HG02981 (cell line): ENCODE results near the gene CBX2.
"Not testable (repeated sequence)": the region's sequence is repeated elsewhere in the genome, so short reads cannot be mapped to it uniquely, and the experiment has no call there.

Source experiments
- ATAC-seq: cut with Tn5 transposase; IDR thresholded peaks from one replicate; pipeline ENCODE4 v1.9.1; 2021; ENCODE audit warnings: mild to moderate bottlenecking, moderate library complexity; ENCODE audit not compliant: unreplicated experiment

Gene CBX2

GRCh38 chr17:79769570-79770506 lies 8.1 kb upstream of the CBX2 start:
- no peak for ATAC-seq

DNA sequence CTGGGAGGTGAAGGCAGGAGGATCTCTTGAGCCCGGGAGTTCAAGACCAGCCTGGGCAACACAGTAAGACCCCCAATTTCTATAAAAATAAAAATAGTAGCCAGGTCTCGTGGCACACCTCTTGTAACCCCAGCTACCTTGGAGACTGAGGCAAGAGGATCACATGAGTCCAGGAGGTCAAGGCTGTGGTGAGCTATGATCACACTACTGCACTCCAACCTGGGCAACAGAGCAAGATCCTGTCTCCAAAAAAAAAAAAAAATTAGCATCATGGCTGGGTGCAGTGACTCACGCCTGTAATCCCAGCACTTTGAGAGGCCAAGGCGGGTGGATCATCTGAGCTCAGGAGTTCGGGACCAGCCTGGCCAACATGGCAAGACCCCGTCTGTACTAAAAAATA lies 6.7 kb upstream of the CBX2 start:
- no peak for ATAC-seq

GRCh38 chr17:79772726-79773125 lies 5.2 kb upstream of the CBX2 start:
- ATAC-seq: not testable (repeated sequence)

DNA sequence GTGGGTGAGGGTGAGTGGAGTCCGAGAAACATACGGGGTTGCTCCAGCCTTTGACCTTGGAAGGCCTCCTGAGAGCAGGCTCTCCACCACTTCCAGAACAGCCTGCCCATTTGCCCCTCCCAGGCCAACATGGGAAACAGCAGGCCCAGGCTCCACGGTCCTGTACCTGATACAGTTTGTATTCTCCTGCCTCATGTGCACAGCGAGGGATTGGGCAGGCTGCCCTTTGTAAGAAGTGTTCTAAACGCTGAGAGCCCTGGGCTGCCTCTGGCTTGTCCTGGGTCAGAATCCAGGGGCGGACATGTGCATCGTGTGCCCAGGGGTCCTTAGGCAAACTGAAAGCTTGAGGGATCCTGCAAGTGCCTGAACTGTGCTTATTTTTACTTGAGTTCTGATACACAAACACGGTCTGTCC lies 3.4 kb upstream of the CBX2 start:
- ATAC-seq: no peak

DNA sequence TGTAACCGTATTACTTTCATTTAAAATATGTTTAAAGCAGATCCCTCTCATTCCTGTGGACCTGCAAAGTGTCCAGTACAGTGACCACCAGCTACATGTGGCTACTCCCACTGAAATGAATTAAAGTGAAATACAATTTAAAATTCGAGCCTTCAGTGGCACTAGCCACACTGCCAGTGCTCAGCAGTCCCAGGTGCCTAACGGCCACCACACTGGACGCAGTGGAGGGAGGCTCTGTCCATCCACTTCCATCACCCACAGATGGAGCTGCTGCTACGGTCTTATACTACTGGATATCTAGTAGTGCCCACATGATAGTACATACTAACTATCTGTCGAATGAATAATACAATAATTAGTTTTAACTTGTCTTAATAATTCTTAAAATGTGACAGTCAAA lies 2.3 kb upstream of the CBX2 start:
- no peak for ATAC-seq

- ATAC-seq: no peak
Measured at GRCh38 chr17:79776376-79777119, 1.4 kb upstream of the CBX2 start.

DNA sequence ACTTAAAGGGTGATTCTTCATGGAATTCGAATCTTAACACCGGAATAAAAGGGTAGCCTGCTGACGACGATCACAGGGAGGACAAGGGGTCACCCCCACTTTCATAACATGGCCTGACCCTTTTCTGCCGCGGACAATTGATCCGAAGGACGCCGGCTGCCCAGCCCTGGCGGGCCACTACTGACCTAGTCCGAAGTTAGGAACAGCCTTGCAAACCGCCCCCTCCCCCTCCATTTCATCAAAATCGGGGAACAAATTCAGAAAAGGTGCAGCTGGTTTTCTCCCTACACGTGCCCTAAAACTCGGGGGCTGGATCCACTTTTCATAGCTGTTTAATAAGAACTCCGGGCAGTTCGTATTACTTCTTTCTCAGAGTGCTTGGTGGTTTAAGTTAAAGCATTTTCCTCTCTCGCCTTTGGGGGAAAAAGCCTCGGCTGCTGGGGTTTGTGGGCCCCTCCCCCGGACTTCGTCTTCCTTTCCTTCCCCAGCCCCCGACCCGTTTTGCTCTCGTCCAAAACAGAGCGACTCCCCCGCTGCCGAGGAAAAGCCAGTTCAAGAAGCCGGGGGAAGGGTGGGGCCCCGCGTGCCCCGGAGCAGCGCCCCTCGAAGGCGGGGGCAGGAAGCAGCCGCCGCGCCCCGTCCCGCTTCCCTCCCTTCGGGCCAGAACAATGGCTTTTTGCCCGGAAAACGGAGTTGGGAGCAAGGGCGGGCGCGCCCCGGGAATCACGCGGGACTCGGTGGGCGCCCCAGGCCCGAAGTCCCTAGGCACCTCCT lies 641 bp upstream of the CBX2 start:
- ATAC-seq: no peak

GRCh38 chr17:79778504-79779083 lies 646 bp downstream of the CBX2 start:
- no peak for ATAC-seq

GRCh38 chr17:79779084-79779529 lies 1.2 kb downstream of the CBX2 start:
- no peak for ATAC-seq

- ATAC-seq: no peak
Measured at GRCh38 chr17:79779661-79780365, 1.9 kb downstream of the CBX2 start.

DNA sequence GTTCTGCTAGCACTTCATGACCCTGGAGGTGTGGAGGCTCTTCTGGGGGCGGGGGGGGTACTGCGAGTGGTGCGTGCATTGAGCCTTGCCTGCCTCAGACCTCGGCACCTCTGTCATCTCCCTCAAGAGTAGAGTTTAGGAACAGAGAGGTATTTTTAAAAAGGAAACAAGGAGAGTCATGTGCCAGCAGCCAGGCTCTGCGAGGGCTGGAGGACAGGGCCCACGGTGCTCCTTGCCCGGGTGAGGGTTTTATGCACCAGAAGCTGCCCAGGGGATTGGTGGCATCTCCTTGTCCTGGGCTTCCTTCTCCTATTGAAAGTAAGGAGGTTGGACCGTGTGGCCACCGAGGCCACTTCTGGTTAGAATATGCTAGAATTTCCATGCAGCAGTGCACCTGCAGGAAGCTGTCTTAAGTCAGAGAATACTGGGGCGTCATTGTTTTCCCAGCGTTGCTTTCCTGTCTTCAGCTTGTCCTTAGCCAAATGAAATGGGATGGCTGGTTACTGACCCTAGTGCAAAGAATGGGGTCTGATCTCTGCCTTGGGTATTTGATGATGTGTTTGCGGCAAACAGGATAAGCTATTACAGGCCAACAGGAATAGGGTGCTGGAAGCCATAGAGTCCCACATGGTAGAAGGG lies 3.2 kb downstream of the CBX2 start:
- ATAC-seq: no peak

DNA sequence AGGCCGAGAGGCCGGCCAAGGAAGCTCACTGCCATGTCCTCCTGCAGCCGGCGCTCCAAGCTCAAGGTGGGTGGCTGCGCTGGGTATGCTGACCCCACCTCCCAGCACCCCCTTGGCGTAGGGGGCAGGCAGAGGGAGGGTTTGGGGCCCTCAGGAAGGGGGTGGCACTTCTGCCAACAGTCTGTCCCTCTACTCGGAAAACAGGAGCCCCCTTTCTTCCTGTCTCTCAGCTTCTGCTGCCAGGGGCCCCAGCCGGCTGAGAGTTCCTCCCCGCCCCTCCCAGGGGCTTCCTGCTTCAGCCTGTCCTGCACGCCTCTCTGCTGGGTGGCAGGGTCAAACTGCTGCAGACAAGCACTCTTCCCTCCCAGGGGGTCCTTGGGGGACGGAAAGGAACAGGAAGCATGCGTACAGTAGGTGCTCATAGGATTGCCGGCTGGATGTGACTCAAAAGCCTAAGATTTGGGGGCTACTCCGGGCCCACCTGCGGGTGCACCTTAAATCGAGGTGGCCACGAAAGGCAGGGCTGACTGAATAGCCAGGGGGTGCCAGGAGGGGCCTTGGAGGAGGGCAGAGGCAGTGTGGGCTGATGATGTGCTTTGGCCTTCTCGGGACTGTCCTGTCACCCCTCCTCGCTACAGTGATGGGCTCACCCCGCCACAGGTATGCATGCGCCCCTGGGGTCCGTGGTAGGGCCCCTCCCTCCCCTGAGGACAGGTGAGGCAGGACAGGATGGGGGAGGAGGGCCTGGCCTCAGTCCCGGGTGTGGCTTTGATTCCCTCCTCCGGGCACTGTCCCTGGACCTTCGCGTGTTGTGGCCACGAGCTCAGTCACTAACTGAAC lies 4.0 kb downstream of the CBX2 start:
- no peak for ATAC-seq

- no peak for ATAC-seq
Measured at GRCh38 chr17:79783891-79784290, 5.9 kb downstream of the CBX2 start.

DNA sequence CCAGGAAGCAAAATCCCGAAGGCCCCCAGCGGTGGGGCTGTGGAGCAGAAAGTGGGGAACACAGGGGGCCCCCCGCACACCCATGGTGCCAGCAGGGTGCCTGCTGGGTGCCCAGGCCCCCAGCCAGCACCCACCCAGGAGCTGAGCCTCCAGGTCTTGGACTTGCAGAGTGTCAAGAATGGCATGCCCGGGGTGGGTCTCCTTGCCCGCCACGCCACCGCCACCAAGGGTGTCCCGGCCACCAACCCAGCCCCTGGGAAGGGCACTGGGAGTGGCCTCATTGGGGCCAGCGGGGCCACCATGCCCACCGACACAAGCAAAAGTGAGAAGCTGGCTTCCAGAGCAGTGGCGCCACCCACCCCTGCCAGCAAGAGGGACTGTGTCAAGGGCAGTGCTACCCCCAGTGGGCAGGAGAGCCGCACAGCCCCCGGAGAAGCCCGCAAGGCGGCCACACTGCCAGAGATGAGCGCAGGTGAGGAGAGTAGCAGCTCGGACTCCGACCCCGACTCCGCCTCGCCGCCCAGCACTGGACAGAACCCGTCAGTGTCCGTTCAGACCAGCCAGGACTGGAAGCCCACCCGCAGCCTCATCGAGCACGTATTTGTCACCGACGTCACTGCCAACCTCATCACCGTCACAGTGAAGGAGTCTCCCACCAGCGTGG lies 6.5 kb downstream of the CBX2 start:
- ATAC-seq: no peak

- ATAC-seq: no peak
Measured at GRCh38 chr17:79785017-79785899, 7.3 kb downstream of the CBX2 start.

- ATAC-seq: no peak
Measured at GRCh38 chr17:79785900-79786810, 8.2 kb downstream of the CBX2 start.
